Measurements from ENCODE around the gene BRDT.

The BRDT gene

DNA sequence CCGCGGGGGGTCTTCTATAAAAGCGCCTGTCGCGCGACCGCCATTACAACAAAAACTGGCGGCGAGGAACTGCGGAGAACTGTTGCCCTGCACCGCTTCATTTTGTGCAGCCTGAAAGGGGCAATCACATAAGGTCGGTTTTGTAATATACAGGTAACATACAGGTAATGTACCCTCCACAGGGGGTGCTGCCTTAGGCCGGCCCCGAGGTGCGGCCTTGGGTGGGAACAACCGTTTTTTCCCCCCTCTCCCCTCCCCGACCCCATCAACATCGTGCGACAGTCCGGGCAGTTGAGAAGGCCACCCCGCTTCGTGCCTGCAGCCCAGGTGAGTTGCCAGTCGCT is at the start of gene BRDT:
TSS of gene BRDT (plus strand) at position 46 of the 344 bp plus-strand sequence. CDS start 13,354 bp downstream, outside the sequence.
- DNase-seq (ENCODE audit: low read depth) = no peak

DNA sequence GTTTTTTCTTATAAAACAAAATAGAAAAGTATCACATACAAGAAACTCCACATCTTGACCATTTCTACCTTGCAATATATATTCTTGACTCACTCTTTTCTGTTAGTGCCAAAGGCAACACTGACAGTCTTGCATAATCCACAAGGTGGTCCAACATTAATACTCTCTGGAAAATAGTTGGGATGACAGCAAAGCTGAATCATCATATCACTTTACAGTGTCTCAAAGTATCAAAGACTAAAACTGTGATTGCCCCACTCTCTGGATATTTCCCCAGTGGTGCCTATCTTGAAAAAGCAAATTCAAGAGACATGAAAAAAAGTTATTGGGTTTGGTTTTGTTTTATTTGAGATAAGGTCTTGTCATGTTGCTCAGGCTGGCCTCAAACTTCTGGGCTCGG is 48.6 kb upstream of the BRDT start:
- DNase-seq (ENCODE audit: low read depth) = no peak

DNA sequence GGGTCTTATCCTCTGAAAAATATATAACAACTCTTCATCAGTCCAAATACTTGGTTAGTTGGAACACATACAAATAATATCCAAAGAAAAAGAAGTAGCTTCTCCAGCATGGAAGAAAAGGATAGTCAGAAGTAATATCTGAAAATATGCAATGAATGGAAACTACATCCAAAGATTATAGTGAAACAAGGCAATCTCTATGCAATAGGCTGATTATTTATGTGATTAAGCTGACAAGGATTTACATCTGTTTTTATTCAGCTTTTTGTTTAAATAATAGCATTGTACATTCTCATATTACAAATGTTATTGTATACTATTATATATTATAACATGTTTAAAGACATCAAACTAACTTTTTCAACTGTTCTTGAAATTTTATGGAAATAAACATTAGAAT is 48.0 kb upstream of the BRDT start:
- no peak for DNase-seq (ENCODE audit: low read depth)

DNA sequence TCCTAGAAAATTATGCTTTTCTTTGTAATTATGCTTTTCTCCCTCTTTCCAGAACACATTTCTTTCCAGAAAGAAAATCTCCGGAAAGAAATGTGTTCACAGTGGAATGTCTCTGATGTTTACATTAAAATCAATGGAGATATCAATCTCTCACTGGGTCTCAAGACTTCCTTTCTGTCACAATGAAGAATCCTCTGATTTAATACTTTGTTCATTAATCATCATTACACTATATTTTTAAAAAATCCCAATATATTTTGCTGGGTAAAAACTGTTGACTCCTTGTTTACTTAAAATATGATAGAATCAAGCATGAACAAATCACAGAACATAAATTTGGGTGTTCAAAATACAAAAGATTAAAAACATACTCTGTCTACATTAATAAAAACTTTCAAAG is 36.9 kb upstream of the BRDT start:
- no peak for DNase-seq (ENCODE audit: low read depth)

DNA sequence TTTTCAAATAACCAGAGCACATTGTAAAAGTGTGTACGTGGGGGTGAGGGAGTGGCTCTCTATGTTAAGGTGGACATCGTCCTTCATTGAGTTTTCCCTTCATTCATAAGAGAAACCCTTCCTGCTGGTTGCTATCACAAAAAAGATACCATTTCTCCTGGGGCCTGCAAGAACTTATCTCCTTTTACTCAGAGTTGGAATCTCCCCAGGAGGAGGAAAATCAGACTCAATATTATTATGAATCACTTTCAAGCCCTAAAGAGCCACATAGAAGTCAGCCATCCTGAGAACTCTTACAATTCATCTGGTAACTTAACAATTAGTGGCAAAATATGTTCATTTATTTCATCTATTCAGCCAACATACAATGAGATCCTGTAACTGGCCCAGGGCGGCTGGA is 36.2 kb upstream of the BRDT start:
- DNase-seq (ENCODE audit: low read depth) = no peak

DNA sequence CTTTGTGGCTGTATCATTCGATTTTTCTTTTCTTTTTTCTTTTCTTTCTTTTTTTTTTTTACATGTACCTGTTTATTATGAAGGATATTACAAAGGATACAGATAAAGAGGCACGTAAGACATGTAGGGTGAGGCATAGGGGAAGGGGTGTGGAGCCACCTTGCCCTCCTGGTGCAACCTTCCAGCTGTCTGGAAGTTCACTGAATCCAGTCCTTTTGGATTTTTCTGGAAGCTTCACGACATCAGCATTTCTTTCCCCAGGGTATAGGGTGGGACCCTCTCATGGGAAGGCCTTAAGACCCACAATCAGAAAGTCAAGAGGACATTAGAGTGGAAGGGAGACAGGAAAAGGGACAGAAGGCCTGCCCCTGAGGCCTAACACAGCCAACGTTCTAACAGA is 33.2 kb upstream of the BRDT start:
- no peak for DNase-seq (ENCODE audit: low read depth)

DNA sequence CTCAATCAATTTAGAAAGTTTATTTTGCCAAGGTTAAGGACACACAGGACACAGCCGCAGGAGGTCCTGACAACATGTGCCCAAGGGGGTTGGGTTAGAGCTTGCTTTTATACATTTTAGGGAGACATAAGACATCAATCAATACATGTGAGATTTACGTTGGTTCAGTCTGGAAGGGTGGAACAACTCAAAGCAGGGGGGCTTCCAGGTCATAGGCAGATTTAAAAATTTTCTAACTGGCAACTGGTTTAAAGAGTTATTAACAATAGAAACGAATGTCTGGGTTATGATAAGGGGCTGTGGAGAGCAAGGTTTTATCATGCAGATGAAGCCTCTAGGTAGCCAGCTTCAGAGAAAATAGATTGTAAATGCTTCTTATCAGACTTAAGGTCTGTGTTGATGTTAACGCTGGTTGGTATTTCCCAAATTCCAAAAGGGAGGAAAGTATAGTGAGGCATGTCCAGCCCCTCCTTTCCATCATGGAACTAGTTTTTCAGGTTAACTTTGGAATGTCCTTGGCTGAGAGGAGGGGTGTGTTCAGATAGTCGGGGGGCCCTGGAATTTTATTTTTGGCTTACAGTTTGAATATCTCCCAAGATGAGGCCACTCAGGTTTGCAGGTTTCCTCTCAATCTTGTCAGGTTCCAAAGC is 32.3 kb upstream of the BRDT start:
- DNase-seq (ENCODE audit: low read depth) = no peak

DNA sequence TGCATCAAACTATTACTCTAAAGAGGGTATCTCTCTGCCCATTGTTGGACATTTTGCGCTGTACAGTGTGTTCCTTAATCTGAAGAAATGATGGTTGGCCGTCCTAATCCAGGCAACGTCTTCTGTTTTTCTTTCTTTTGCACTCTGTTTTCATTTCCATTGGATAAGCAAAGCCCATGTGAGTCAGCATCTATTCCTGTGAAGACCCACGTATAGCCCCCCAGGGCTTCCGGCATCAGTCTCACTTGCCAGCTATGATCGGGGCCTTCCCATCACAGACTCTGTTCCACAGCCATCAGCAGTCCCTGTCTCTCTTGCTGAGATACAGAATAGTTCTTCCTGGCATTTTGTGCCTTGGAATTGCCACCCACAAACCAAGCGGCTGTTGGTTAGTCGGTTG is 29.2 kb upstream of the BRDT start:
- DNase-seq (ENCODE audit: low read depth) = no peak

DNA sequence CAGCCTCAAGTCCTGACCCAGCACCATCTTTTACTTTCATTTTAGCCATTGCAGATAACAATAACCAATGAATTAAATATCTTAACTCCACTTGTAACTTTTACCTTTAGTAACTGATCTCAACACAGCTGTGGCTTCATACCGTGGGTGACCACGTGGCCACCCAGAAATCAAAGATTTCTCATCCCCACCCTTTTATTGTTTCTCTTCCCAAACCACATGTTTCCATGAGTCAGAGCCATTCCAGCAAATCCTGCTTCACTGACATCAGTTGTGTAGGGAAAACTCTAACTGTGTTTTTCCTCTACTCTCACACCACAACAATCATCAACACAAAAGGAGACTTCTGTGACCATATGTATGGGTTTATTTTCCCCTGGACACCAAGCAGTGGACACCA is 25.1 kb upstream of the BRDT start:
- no peak for DNase-seq (ENCODE audit: low read depth)

DNA sequence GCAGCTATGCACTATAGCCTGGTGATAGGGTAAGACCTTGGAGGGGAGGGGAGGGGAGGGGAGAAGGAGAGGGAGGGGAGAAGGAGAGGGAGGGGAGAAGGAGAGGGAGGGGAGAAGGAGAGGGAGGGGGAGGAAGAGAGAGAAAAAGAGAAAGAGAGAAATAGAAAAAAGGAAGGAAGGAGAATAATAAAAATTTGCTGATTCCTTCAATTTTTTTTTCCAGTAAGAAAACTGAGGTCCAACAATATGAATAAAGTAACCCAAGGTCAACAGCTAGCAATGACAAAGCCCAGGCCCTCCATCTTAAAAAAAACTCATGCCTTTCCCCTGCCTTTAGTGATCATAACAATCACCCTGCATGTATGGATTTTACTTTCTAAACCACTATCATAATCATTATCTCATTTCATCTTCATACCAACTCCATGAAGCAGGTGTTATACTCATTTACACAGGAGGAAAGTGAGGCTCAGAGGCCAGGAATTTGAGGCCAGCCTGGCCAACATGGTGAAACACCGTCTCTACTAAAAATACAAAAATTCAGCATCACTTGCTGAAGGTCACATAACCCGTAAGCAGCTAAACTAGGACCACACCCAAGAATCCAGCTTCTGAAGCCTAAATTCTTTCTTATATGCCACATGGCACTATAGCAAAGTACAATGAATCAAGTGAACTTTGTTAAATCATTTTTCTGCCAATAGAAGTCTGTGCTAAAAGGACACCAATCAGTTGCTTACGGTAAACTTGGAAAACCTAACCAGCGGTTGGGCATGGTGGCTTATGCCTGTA is 23.4 kb upstream of the BRDT start:
- no peak for DNase-seq (ENCODE audit: low read depth)

DNA sequence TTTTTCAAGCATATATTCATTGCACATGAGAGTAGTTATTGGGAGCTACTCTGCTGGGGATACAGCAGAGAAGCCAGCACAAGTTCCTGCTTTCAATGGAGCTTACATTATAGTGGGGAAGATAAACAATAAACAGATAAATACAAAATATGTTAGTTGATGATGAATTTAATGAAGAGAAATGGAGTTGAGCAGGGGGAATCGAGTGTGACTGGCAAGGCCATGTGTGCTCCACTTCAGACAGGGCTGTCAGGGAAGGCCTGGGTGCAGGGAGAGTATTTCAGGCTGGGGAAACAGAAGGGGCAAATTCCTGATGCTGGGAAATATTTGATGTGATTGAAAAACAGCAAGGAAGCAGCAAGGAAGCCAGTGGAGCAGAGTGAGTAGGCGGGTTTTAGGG is 21.2 kb upstream of the BRDT start:
- no peak for DNase-seq (ENCODE audit: low read depth)

DNA sequence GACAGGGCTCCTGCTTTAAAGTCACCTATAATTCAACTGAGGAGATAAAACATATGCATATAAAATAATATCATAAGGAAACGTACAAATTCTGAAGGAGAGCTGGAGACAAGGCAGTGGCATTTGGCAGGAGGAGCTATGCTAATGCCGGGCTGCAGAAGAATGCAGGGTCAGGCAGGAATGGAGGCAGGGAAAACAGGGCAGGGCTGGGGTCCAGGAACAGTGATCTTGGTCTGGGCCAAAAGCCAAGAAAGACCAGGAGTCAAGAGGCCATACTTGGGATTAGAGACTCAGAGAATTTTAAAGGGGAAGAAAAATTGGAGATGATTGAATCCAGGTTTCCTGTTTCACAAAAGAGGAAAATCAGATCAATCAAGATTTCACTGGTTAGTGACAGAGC is 20.0 kb upstream of the BRDT start:
- no peak for DNase-seq (ENCODE audit: low read depth)

DNA sequence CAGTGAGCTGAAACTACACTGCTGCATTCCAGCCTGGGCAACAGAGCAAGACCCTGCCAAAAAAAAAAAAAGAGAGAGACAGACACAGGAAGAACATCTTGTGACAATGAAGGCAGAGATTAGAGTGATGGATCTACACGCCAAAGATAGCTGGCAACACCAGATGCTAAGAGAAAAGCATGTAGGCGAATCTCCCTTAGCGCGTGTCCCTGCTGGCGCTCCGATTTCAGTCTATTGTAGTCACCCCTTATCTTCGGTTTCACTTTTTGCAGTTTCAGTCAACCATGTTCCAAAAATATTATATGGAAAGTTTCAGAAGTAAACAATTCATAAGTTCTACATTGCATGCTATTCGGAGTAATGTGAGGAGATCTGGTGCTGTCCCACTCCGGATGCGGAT is 11.6 kb upstream of the BRDT start:
- DNase-seq (ENCODE audit: low read depth) = no peak

DNA sequence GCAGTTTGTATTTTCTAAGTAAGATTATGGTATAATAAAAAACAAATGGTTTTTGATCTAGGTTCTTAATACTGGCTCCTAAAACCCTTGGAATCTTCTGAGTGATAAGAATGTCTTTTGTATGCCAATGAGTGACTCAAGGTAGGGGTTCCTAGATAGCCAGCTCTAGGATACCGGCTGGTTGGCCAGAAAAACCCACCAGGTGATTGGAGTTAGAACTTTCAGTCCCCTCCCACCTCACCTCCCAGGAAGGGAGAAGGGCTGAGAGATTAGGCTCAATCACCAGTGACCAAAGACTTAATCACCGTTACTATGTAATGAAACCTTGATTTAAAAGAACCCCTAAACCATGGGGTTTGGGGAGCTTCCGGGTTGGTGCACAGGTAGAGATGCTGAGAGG is 8.7 kb upstream of the BRDT start:
- no peak for DNase-seq (ENCODE audit: low read depth)

DNA sequence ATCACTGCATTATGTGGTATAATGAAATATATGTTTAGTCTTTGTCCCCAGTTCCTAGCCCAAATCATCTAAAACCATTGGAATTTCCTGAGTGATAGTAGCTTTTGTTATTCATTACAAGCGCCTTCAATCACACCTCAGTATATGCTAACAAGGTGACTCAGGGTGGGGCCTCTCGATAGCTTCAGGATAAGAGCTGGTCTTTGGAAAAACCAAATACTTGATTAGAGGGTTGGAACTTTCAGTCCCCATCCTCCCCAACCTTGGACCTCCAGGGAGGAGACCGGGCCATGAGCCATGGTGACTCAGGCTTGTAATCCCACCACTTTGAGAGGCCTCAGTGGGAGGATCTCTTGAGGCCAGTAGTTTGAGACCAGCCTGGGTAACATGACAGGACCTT is 5.1 kb upstream of the BRDT start:
- DNase-seq (ENCODE audit: low read depth) = no peak

DNA sequence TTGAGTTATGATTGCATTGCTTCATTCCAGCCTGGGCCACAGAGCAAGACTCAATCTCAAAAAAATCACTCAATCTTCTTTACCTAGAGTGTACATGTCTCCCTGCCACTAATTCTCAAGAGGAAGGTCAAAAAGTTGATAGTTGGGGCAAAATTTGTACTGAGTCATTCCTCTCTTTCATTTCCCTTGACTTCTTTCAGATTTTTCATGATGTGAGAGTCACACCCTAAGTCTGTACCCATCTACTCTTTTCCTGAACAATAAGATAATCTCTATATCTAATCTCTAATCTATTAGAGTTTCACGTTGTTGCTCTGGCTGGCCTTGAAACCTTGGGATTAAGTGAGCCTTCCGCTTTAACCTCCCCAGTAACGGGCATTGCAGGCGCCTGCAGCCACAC is 1.1 kb upstream of the BRDT start:
- DNase-seq (ENCODE audit: low read depth) = no peak

DNA sequence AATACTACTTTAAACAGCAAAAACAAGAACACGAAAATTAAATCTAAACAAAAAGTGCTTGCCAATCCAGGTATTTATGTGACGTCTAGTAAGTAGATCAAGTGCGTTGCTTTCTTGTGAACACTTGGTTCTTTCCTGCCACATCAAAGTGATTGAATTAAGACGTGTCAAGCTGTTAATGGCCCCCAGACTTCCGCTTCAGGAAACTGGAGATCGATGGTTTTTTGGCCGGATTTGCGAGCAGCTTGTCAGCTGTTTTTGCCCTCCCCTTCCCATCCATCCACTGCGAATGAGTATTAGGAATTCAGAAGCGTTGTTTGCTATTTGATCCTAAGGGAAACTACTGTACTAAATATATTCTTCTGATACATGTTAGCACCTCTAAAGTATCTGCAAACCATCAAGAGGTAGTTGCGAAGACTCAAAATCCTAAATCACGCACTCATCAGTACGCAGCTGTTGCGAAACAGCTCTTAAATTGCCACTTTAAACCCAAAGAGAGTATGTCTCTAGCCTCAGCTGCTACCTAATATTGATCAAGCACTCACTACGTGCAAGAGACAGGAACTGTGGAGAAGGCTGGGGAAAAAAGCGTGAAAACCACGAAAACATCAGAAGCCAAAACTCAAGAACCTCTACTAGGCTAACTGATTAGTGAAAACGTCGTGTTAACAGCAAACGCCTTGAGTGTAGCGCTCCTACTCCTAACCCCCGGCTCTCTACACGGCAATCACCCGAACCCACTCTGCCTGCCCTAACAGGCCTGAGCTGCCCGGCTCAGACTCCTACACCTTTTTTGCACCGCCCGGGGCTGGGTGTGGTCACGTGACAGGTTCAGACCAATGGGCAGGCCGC is 473 bp upstream of the BRDT start:
- DNase-seq (ENCODE audit: low read depth) = no peak

DNA sequence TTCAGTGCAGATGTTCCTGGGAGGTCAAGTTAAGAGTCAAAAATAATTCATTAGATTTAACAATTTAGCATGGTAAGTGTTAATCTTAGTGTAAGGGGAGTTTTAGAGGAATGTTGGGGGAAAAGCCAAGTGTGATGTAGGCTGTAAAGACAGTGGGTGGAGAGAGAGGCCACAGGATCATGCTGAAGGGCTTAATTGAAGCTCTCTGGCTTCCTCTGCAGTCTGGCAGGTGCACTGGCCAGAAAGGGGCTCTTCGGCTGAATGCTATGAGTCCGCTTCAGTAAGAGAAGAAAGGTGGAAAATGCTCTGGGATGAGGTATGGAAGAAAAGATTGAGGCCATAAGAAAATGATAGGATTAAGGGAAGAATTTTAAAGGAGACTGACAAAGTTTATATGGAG is 3.0 kb downstream of the BRDT start:
- DNase-seq (ENCODE audit: low read depth) = no peak

DNA sequence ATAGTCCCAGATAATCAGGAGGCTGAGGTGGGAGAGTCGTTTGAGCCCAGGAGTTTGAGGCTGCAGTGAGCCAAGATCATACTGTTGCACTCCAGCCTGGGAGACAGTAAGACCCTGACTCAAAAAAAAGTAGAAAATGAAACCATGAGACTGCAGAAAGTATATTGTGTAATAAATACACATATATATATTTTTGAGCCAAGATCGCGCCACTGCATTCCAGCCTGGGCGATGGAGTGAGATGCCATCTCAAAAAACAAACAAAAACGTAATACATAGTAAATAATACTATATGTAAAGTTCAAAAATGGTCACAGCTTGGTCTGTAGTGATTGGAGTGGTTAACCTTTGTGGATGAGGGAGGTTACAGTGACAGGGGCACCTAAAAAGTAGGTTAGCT is 9.7 kb downstream of the BRDT start:
- no peak for DNase-seq (ENCODE audit: low read depth)

DNA sequence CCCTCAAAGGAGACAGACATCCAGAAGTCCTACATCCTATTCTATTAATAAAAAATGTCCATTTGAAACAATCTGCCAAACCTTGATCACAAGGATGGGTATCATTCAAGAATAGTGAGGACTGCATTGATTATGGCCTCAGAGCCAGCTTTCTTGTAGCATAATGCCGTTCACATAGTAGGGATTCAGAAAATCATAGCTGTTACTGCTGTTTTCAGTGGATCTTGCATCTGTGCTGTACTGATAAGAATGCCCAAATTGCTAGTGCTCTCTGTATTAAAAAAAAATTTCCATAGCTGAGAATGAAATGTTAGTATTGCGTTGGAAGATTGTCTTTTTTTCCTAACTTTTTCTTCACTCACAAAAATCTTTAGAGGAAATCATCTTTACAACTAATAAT is 19.1 kb downstream of the BRDT start:
- no peak for DNase-seq (ENCODE audit: low read depth)

DNA sequence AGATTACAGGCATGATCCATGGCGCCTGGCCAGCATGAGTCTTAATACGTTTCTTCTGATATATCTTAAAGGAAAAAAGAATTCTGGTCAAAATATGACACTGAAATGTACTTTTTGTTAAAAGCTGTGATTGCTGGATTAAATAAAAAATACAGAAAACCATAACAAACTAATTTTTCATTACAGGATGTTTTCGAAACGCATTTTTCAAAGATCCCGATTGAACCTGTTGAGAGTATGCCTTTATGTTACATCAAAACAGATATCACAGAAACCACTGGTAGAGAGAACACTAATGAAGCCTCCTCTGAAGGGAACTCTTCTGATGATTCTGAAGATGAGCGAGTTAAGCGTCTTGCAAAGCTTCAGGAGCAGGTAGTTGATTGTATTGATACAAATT is 30.2 kb downstream of the BRDT start:
- no peak for DNase-seq (ENCODE audit: low read depth)

DNA sequence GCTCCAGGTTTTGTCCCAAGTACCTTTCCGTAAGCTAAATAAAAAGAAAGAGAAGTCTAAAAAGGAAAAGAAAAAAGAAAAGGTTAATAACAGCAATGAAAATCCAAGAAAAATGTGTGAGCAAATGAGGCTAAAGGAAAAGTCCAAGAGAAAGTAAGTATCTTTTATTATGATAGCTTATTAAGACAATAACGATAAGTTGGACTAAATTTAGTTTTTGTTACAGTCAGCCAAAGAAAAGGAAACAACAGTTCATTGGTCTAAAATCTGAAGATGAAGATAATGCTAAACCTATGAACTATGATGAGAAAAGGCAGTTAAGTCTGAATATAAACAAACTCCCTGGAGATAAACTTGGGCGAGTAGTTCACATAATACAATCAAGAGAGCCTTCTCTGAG is 31.5 kb downstream of the BRDT start:
- DNase-seq (ENCODE audit: low read depth) = no peak

DNA sequence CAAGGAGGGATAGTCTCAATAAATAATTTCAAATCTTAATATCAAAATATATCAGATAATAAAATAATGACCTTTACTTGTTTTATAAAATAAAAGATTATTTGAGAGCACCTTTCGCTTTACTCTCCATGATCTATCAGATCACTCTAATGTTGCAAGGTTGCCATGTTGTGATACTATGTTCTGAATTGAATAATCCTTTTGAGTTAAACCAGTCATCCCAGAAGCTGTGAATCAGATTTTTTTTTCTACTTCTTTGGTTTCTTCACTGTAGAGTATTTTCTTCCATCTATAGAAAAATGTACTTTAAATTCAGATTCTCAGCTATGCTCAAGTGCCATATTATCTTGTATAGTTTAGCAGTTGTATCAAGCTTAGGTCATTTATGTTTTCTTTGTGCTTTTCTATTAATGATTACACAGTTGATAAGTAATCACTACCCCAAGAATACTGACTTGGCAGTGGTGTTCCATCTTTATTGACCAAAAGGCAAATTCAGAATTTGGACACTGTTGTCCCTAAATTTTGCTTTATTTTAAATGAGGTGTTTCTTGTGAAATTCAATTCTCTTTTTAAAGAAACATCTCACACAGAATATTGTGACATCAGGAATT is 32.9 kb downstream of the BRDT start:
- DNase-seq (ENCODE audit: low read depth) = no peak

Measured in activated T-cell treated with anti-CD3 and anti-CD28 coated beads for 48 hours (primary cell).